GM04504 (cell line): ENCODE measurements around the gene ZNF215.
"Not testable (repeated sequence)": the region's sequence is repeated elsewhere in the genome, so short reads cannot be mapped to it uniquely, and the experiment has no call there.

ENCODE experiments used
- DNase-seq: peaks from one replicate; pipeline ENCODE4 v3.0.0-alpha.2; 2012; ENCODE audit warnings: low read depth

Gene ZNF215

GRCh38 chr11:6941970-6942369, 15.7 kb downstream of the ZNF215 start:
- no peak for DNase-seq

GRCh38 chr11:6943131-6943530, 16.9 kb downstream of the ZNF215 start:
- DNase-seq, result peak; percentile 8

- not testable (repeated sequence) for DNase-seq
Observed at GRCh38 chr11:6954248-6954647, 28.0 kb downstream of the ZNF215 start.

- no peak for DNase-seq
Observed at GRCh38 chr11:6962141-6962540, 35.9 kb downstream of the ZNF215 start.

- DNase-seq, result no peak
Observed at GRCh38 chr11:6962673-6963072, 36.4 kb downstream of the ZNF215 start.

- DNase-seq, result no peak
Observed at GRCh38 chr11:6968816-6969215, 42.6 kb downstream of the ZNF215 start.

GRCh38 chr11:6969854-6970253, 43.6 kb downstream of the ZNF215 start:
- not testable (repeated sequence) for DNase-seq

- DNase-seq, result no peak
Observed at GRCh38 chr11:6979365-6979764, 53.1 kb downstream of the ZNF215 start.

- DNase-seq, result no peak
Observed at GRCh38 chr11:6986487-6986886, 60.3 kb downstream of the ZNF215 start.

- no peak for DNase-seq
Observed at GRCh38 chr11:6988506-6988905, 62.3 kb downstream of the ZNF215 start.

- DNase-seq, result no peak
Observed at GRCh38 chr11:6991227-6991626, 65.0 kb downstream of the ZNF215 start.

- DNase-seq, result no peak
Observed at GRCh38 chr11:6992026-6992425, 65.8 kb downstream of the ZNF215 start.

GRCh38 chr11:6992457-6993417, 66.5 kb downstream of the ZNF215 start:
- DNase-seq, result peak; percentile 66

- no peak for DNase-seq
Observed at GRCh38 chr11:6995703-6996102, 69.5 kb downstream of the ZNF215 start.

- DNase-seq, result peak; percentile 48
Observed at GRCh38 chr11:7004482-7004881, 78.3 kb downstream of the ZNF215 start.
